DOHH2 (cell line): Measurements from ENCODE around the gene FOSB.
"Not testable (repeated sequence)": the region's sequence is repeated elsewhere in the genome, so short reads cannot be mapped to it uniquely, and the experiment has no call there.

Experiments
- H3F3A ChIP-seq: fragments of 200-600 bp; sonication (generic), shearing (Covaris generic); 2 replicates; pipeline ENCODE4 v1.6.0; 2016; ENCODE audit warnings: antibody characterized with exemption, mild to moderate bottlenecking; ENCODE audit not compliant: control insufficient read depth, insufficient read depth
- H3K27ac ChIP-seq: fragments of 200-600 bp; sonication (generic); 2 replicates; pipeline ENCODE4 v1.5.1; 2014; ENCODE audit warnings: low read depth, mild to moderate bottlenecking, low read length, moderate library complexity
- H3K27me3 ChIP-seq: fragments of 200-600 bp; sonication (generic); 2 replicates; pipeline ENCODE4 v1.6.1; 2014; ENCODE audit warnings: mild to moderate bottlenecking, low read length, mixed read lengths; ENCODE audit not compliant: control insufficient read depth
- H3K36me3 ChIP-seq: fragments of 200-600 bp; sonication (generic); 2 replicates; pipeline ENCODE4 v1.6.1; 2014; ENCODE audit warnings: mild to moderate bottlenecking, low read length, moderate library complexity, mixed read lengths; ENCODE audit not compliant: control insufficient read depth
- H3K4me1 ChIP-seq: fragments of 200-600 bp; sonication (generic); 2 replicates; pipeline ENCODE4 v1.6.1; 2014; ENCODE audit warnings: mild to moderate bottlenecking, low read length, mixed read lengths; ENCODE audit not compliant: control insufficient read depth
- H3K4me2 ChIP-seq: fragments of 200-600 bp; sonication (generic); 2 replicates; pipeline ENCODE4 v1.6.0; 2014; ENCODE audit warnings: mild to moderate bottlenecking, low read length, moderate library complexity
- H3K4me3 ChIP-seq: fragments of 200-600 bp; sonication (generic); 2 replicates; pipeline ENCODE4 v1.5.1; 2014; ENCODE audit warnings: mild to moderate bottlenecking, low read length, mixed read lengths
- H3K79me2 ChIP-seq: fragments of 200-600 bp; sonication (generic); 2 replicates; pipeline ENCODE4 v1.6.1; 2014; ENCODE audit warnings: mild to moderate bottlenecking, low read length, mixed read lengths; ENCODE audit not compliant: control insufficient read depth
- H3K9me2 ChIP-seq: fragments of 200-600 bp; sonication (generic); replicated peaks from 2 replicates; pipeline ENCODE4 v1.6.1; 2014; ENCODE audit warnings: mild to moderate bottlenecking, low read length, mixed read lengths; ENCODE audit not compliant: control insufficient read depth
- H3K9me3 ChIP-seq: fragments of 200-600 bp; sonication (generic); 2 replicates; pipeline ENCODE4 v1.6.1; 2014; ENCODE audit warnings: antibody characterized with exemption, low read length, mixed read lengths; ENCODE audit not compliant: control insufficient read depth, insufficient read depth
- H4K20me1 ChIP-seq: fragments of 200-600 bp; sonication (generic); 2 replicates; pipeline ENCODE4 v1.6.0; 2014; ENCODE audit warnings: low read depth, mild to moderate bottlenecking, antibody characterized with exemption, low read length, moderate library complexity; ENCODE audit not compliant: control insufficient read depth, insufficient read depth
- CTCF ChIP-seq: fragments of 200-600 bp; sonication (generic); IDR thresholded peaks from one replicate; pipeline ENCODE4 v1.5.1; 2014; ENCODE audit warnings: antibody characterized with exemption, mild to moderate bottlenecking, low read depth, low read length; ENCODE audit not compliant: poor library complexity, severe bottlenecking
- EZH2phosphoT487 ChIP-seq: fragments of 200-600 bp; sonication (generic); IDR thresholded peaks from 2 replicates; pipeline ENCODE4 v1.6.1; 2017; ENCODE audit warnings: borderline replicate concordance, mild to moderate bottlenecking, antibody characterized with exemption, low read length, moderate library complexity, mixed read lengths

The FOSB gene

GRCh38 chr19:45509692-45510015 lies 41.9 kb downstream of the FOSB start:
- Histone ChIP-seq H3F3A (peaks cover 14% of the 10 kb centered on the region), H4K20me1 (peaks cover 16% of the 10 kb centered on the region), H3K4me3 (peak overlapping the region; percentile 77), H3K9me3 (no peaks in the 10 kb centered on the region), H3K4me2 (peak overlapping the region; percentile 98), H3K9me2 (no peaks in the 10 kb centered on the region), H3K27me3 (no peaks in the 10 kb centered on the region), H3K4me1 (peaks cover 66% of the 10 kb centered on the region), H3K36me3 (peaks cover 10% of the 10 kb centered on the region), H3K27ac (peak overlapping the region; percentile 84), H3K79me2 (peaks cover 71% of the 10 kb centered on the region)
- TF ChIP-seq CTCF, result no peak
- no peak for TF ChIP-seq EZH2phosphoT487

- H3K4me3 ChIP-seq, H3K27ac ChIP-seq, H3K36me3 ChIP-seq, H3K9me2 ChIP-seq, H3K27me3 ChIP-seq, H3K9me3 ChIP-seq, H3K4me2 ChIP-seq: not testable (repeated sequence)
- H3F3A ChIP-seq, result peaks cover 20% of the 10 kb centered on the region
- H4K20me1 ChIP-seq, result peaks cover 19% of the 10 kb centered on the region
- peaks cover 78% of the 10 kb centered on the region for H3K79me2 ChIP-seq
- peaks cover 72% of the 10 kb centered on the region for H3K4me1 ChIP-seq
These were observed 42.6 kb downstream of the FOSB start for GRCh38 chr19:45510352-45510751.

- Histone ChIP-seq H3K9me3 (no peaks in the 10 kb centered on the region), H3K4me1 (peaks cover 72% of the 10 kb centered on the region), H3K36me3 (peaks cover 16% of the 10 kb centered on the region), H3K27ac (no peak overlapping the region), H3K4me2 (0 out of 2 replicates have a peak overlapping the region, but pooled peaks have one; percentile 10), H4K20me1 (peaks cover 25% of the 10 kb centered on the region), H3K4me3 (no peak overlapping the region), H3F3A (peaks cover 25% of the 10 kb centered on the region), H3K27me3 (no peaks in the 10 kb centered on the region), H3K79me2 (peaks cover 85% of the 10 kb centered on the region), H3K9me2 (no peaks in the 10 kb centered on the region)
- TF ChIP-seq CTCF, result no peak
- no peak for TF ChIP-seq EZH2phosphoT487
These were observed 43.3 kb downstream of the FOSB start for GRCh38 chr19:45511074-45511473.

- Histone ChIP-seq H3K4me3 (no peak overlapping the region), H3K27me3 (no peaks in the 10 kb centered on the region), H3K9me2 (no peaks in the 10 kb centered on the region), H3K27ac (no peak overlapping the region), H3F3A (peaks cover 25% of the 10 kb centered on the region), H3K4me1 (peaks cover 72% of the 10 kb centered on the region), H3K79me2 (peaks cover 81% of the 10 kb centered on the region), H3K4me2 (peak overlapping the region; percentile 18; the same call in 1 of the 2 replicates), H4K20me1 (peaks cover 28% of the 10 kb centered on the region), H3K36me3 (peaks cover 17% of the 10 kb centered on the region), H3K9me3 (no peaks in the 10 kb centered on the region)
- no peak for TF ChIP-seq EZH2phosphoT487
- no peak for TF ChIP-seq CTCF
These were observed 45.2 kb downstream of the FOSB start for GRCh38 chr19:45512881-45513483.
